H1 (cell line): ENCODE data around the gene SLC16A5.

ENCODE experiments used
- CTCF ChIP-seq, 3 experiments: IDR thresholded peaks; 1 replicate in 2 of 3; 2 replicates in 1 of 3; pipeline versions ENCODE4 v1.5.1 to v1.6.1; 2011; ENCODE audit warnings: low read length in 3 of 3, mild to moderate bottlenecking in 3 of 3, inconsistent platforms in 2 of 3, low read depth in 1 of 3, moderate library complexity in 1 of 3; ENCODE audit not compliant: insufficient read depth in 1 of 3; ENCODE audit errors: control extremely low read depth in 1 of 3
- EP300 ChIP-seq, 2 experiments: IDR thresholded peaks; 1 replicate in 1 of 2; 2 replicates in 1 of 2; pipeline ENCODE4 v1.6.1; 2011 to 2012; ENCODE audit warnings: low read depth in 2 of 2, low read length in 2 of 2, mild to moderate bottlenecking in 2 of 2, borderline replicate concordance in 1 of 2, inconsistent platforms in 1 of 2, moderate library complexity in 1 of 2
- EZH2 ChIP-seq: fragments of 200-600 bp; sonication (generic); IDR thresholded peaks from 2 replicates; pipeline ENCODE4 v1.7.1; 2012; ENCODE audit warnings: low read depth, mild to moderate bottlenecking, moderate library complexity, low read length, inconsistent platforms; ENCODE audit not compliant: severe bottlenecking
- GABPA ChIP-seq: IDR thresholded peaks from 2 replicates; pipeline ENCODE4 v1.6.1; 2011; ENCODE audit warnings: mild to moderate bottlenecking, low read length, moderate library complexity, borderline replicate concordance; ENCODE audit not compliant: insufficient read depth
- JUN ChIP-seq: IDR thresholded peaks from 2 replicates; pipeline ENCODE4 v1.6.1; 2011; ENCODE audit warnings: low read depth, mild to moderate bottlenecking, improper control_type of control experiment, low read length
- JUND ChIP-seq: IDR thresholded peaks from 2 replicates; pipeline ENCODE4 v1.6.1; 2011; ENCODE audit warnings: mild to moderate bottlenecking, improper control_type of control experiment, low read length
- MAX ChIP-seq: IDR thresholded peaks from 2 replicates; pipeline ENCODE4 v1.6.1; 2012; ENCODE audit warnings: inconsistent platforms
- POLR2A ChIP-seq, 2 experiments: IDR thresholded peaks; 1 replicate in 1 of 2; 2 replicates in 1 of 2; pipeline ENCODE4 v1.6.1; 2011; ENCODE audit warnings: low read depth in 2 of 2, low read length in 2 of 2, mild to moderate bottlenecking in 2 of 2; ENCODE audit errors: control extremely low read depth in 1 of 2
- POLR2AphosphoS5 ChIP-seq: IDR thresholded peaks from 2 replicates; pipeline ENCODE4 v1.6.1; 2011; ENCODE audit warnings: low read depth, low read length
- TAF1 ChIP-seq: IDR thresholded peaks from 2 replicates; pipeline ENCODE4 v1.6.1; 2011; ENCODE audit warnings: mild to moderate bottlenecking, low read depth, low read length
- TCF12 ChIP-seq: IDR thresholded peaks from 2 replicates; pipeline ENCODE4 v1.6.1; 2011; ENCODE audit warnings: low read depth, mild to moderate bottlenecking, low read length
- USF2 ChIP-seq: IDR thresholded peaks from 2 replicates; pipeline ENCODE4 v1.6.1; 2011; ENCODE audit warnings: low read length, improper control_type of control experiment
- YY1 ChIP-seq: IDR thresholded peaks from 2 replicates; pipeline ENCODE4 v1.6.1; 2011; ENCODE audit warnings: low read depth, mild to moderate bottlenecking, low read length

- no peak for TF ChIP-seq GABPA
- no peak for TF ChIP-seq CTCF (IDR thresholded peaks at IDR 0.05; ENCODE audit: control extremely low read depth in 1 of 3, insufficient read depth in 1 of 3, low read depth in 1 of 3, low read length in 3 of 3)
- TF ChIP-seq POLR2A (IDR thresholded peaks at IDR 0.05; ENCODE audit: control extremely low read depth in 1 of 2, low read depth in 2 of 2, low read length in 2 of 2) = no peak
- TF ChIP-seq YY1 = no peak
- TF ChIP-seq TAF1 = no peak
- no peak for TF ChIP-seq JUN
- no peak for TF ChIP-seq EP300 (IDR thresholded peaks at IDR 0.05; ENCODE audit: borderline replicate concordance in 1 of 2, low read depth in 2 of 2, low read length in 2 of 2)
- TF ChIP-seq JUND = no peak
- no peak for TF ChIP-seq POLR2AphosphoS5
- TF ChIP-seq EZH2 = no peak
- TF ChIP-seq TCF12 = no peak
- TF ChIP-seq USF2 = no peak
- TF ChIP-seq MAX = no peak
Measured at GRCh38 chr17:75063201-75063600, 24.6 kb upstream of the SLC16A5 start.
